ENCODE data around the gene AGER. TPM values are rescaled to one million over a fixed set of nuclear protein-coding genes. Genes with fewer than 3 reads are reported as not detected.

AGER gene
- 20.7 and 24.1 TPM in 2 replicates for total RNA-seq

- intact Hi-C loops (cut with micrococcal nuclease) = no loop called here
- Mint-ChIP-seq H3K36me3 (ENCODE audit: low read depth) (peaks cover 67% of the 10 kb centered on the region), H3K4me1 (peaks cover 48% of the 10 kb centered on the region)
Observed at GRCh38 chr6:32184084-32184640, at the start of gene AGER. TSS of gene AGER (minus strand) at chr6:32184253. CDS start at chr6:32184222, 31 bp downstream.

GRCh38 chr6:32226434-32226833 is 42.4 kb upstream of the AGER start:
- DNase-seq = no peak
- Mint-ChIP-seq H3K27ac (no peak overlapping the region), H3K4me3 (no peak overlapping the region), H3K27me3 (peaks cover 1% of the 10 kb centered on the region), H3K9me3 (no peaks in the 10 kb centered on the region), H3K4me1 (peaks cover 8% of the 10 kb centered on the region), H3K36me3 (ENCODE audit: low read depth) (no peaks in the 10 kb centered on the region)
- intact Hi-C loops (cut with micrococcal nuclease) = no loop called here

More at GRCh38 chr6:32184084-32184640, at the start of gene AGER:
- H3K27ac Mint-ChIP-seq = peak within 1 kb of the TSS; percentile 67
- H3K4me3 Mint-ChIP-seq = no peak within 1 kb of the TSS
- DNase-seq = no peak
- no peaks in the 10 kb centered on the region for H3K9me3 Mint-ChIP-seq
- H3K27me3 Mint-ChIP-seq = no peaks in the 10 kb centered on the region

- Mint-ChIP-seq H3K4me3 (no peak overlapping the region), H3K4me1 (peaks cover 8% of the 10 kb centered on the region), H3K36me3 (ENCODE audit: low read depth) (no peaks in the 10 kb centered on the region), H3K9me3 (no peaks in the 10 kb centered on the region), H3K27ac (no peak overlapping the region), H3K27me3 (peaks cover 1% of the 10 kb centered on the region)
- intact Hi-C loops (cut with micrococcal nuclease) = no loop called here
- no peak for DNase-seq
Observed at GRCh38 chr6:32224696-32225095, 40.6 kb upstream of the AGER start.

- Mint-ChIP-seq H3K27me3 (peaks cover 1% of the 10 kb centered on the region), H3K27ac (no peak within 1 kb of the TSS), H3K4me3 (no peak within 1 kb of the TSS), H3K4me1 (peaks cover 8% of the 10 kb centered on the region), H3K9me3 (no peaks in the 10 kb centered on the region), H3K36me3 (ENCODE audit: low read depth) (no peaks in the 10 kb centered on the region)
- no peak for DNase-seq
- intact Hi-C loops (cut with micrococcal nuclease) = no loop called here
Observed at GRCh38 chr6:32223258-32224235, 39.5 kb upstream of the AGER start, which contains the start of gene NOTCH4. TSS of gene NOTCH4 (minus strand) at chr6:32224067. CDS start at chr6:32223928, 139 bp downstream.

- no peaks in the 10 kb centered on the region for H3K36me3 Mint-ChIP-seq (ENCODE audit: low read depth)
- intact Hi-C loops (cut with micrococcal nuclease) = no loop called here
- H3K4me1 Mint-ChIP-seq = peaks cover 8% of the 10 kb centered on the region
- no peaks in the 10 kb centered on the region for H3K9me3 Mint-ChIP-seq
- peaks cover 1% of the 10 kb centered on the region for H3K27me3 Mint-ChIP-seq
- H3K4me3 Mint-ChIP-seq = no peak overlapping the region
- no peak overlapping the region for H3K27ac Mint-ChIP-seq
- no peak for DNase-seq
Observed at GRCh38 chr6:32222333-32223230, 38.5 kb upstream of the AGER start.

GRCh38 chr6:32220021-32220420 is 36.0 kb upstream of the AGER start:
- no peak overlapping the region for H3K4me3 Mint-ChIP-seq
- no peaks in the 10 kb centered on the region for H3K9me3 Mint-ChIP-seq
- no peak overlapping the region for H3K27ac Mint-ChIP-seq
- H3K36me3 Mint-ChIP-seq (ENCODE audit: low read depth) = no peaks in the 10 kb centered on the region
- no peak for DNase-seq
- peaks cover 8% of the 10 kb centered on the region for H3K4me1 Mint-ChIP-seq
- intact Hi-C loops (cut with micrococcal nuclease) = no loop called here
- peaks cover 2% of the 10 kb centered on the region for H3K27me3 Mint-ChIP-seq

- Mint-ChIP-seq H3K4me3 (no peak overlapping the region), H3K27me3 (peaks cover 3% of the 10 kb centered on the region), H3K36me3 (ENCODE audit: low read depth) (no peaks in the 10 kb centered on the region), H3K27ac (no peak overlapping the region), H3K4me1 (peaks cover 8% of the 10 kb centered on the region), H3K9me3 (no peaks in the 10 kb centered on the region)
- DNase-seq = no peak
- intact Hi-C loops (cut with micrococcal nuclease) = no loop called here
Observed at GRCh38 chr6:32218167-32218566, 34.1 kb upstream of the AGER start.

- no peak overlapping the region for H3K4me3 Mint-ChIP-seq
- no peak for DNase-seq
- no peaks in the 10 kb centered on the region for H3K9me3 Mint-ChIP-seq
- intact Hi-C loops (cut with micrococcal nuclease) = no loop called here
- peaks cover 3% of the 10 kb centered on the region for H3K27me3 Mint-ChIP-seq
- H3K36me3 Mint-ChIP-seq (ENCODE audit: low read depth) = no peaks in the 10 kb centered on the region
- H3K4me1 Mint-ChIP-seq = no peaks in the 10 kb centered on the region
- no peak overlapping the region for H3K27ac Mint-ChIP-seq
Observed at GRCh38 chr6:32216998-32217397, 32.9 kb upstream of the AGER start.

GRCh38 chr6:32216285-32216684 is 32.2 kb upstream of the AGER start:
- Mint-ChIP-seq H3K27ac (no peak overlapping the region), H3K36me3 (ENCODE audit: low read depth) (no peaks in the 10 kb centered on the region), H3K27me3 (peaks cover 3% of the 10 kb centered on the region), H3K4me1 (no peaks in the 10 kb centered on the region), H3K9me3 (no peaks in the 10 kb centered on the region), H3K4me3 (no peak overlapping the region)
- intact Hi-C loops (cut with micrococcal nuclease) = no loop called here
- DNase-seq = no peak

GRCh38 chr6:32215617-32216016 is 31.6 kb upstream of the AGER start:
- no peak overlapping the region for H3K27ac Mint-ChIP-seq

GRCh38 chr6:32214126-32214525 is 30.1 kb upstream of the AGER start:
- Mint-ChIP-seq H3K4me3 (no peak overlapping the region), H3K4me1 (no peaks in the 10 kb centered on the region), H3K27me3 (peaks cover 4% of the 10 kb centered on the region), H3K27ac (no peak overlapping the region), H3K9me3 (no peaks in the 10 kb centered on the region), H3K36me3 (ENCODE audit: low read depth) (no peaks in the 10 kb centered on the region)
- intact Hi-C loops (cut with micrococcal nuclease) = no loop called here
- DNase-seq = no peak

More at GRCh38 chr6:32215617-32216016, 31.6 kb upstream of the AGER start:
- Mint-ChIP-seq H3K4me3 (no peak overlapping the region), H3K4me1 (no peaks in the 10 kb centered on the region), H3K9me3 (no peaks in the 10 kb centered on the region), H3K27me3 (peaks cover 3% of the 10 kb centered on the region), H3K36me3 (ENCODE audit: low read depth) (no peaks in the 10 kb centered on the region)
- intact Hi-C loops (cut with micrococcal nuclease) = no loop called here
- DNase-seq = no peak

- H3K27ac Mint-ChIP-seq = no peak overlapping the region
- no peak overlapping the region for H3K4me3 Mint-ChIP-seq
- H3K4me1 Mint-ChIP-seq = no peaks in the 10 kb centered on the region
- intact Hi-C loops (cut with micrococcal nuclease) = no loop called here
- no peak for DNase-seq
- H3K36me3 Mint-ChIP-seq (ENCODE audit: low read depth) = no peaks in the 10 kb centered on the region
- no peaks in the 10 kb centered on the region for H3K9me3 Mint-ChIP-seq
- H3K27me3 Mint-ChIP-seq = peaks cover 9% of the 10 kb centered on the region
Observed at GRCh38 chr6:32213649-32214048, 29.6 kb upstream of the AGER start.

- no peaks in the 10 kb centered on the region for H3K9me3 Mint-ChIP-seq
- no peaks in the 10 kb centered on the region for H3K4me1 Mint-ChIP-seq
- DNase-seq = no peak
- intact Hi-C loops (cut with micrococcal nuclease) = no loop called here
- H3K27me3 Mint-ChIP-seq = peaks cover 12% of the 10 kb centered on the region
- no peak overlapping the region for H3K4me3 Mint-ChIP-seq
- H3K36me3 Mint-ChIP-seq (ENCODE audit: low read depth) = no peaks in the 10 kb centered on the region
- no peak overlapping the region for H3K27ac Mint-ChIP-seq
Observed at GRCh38 chr6:32212076-32212760, 28.2 kb upstream of the AGER start.
